MM.1S (cell line): ENCODE measurements around the gene ATP13A2.

Source experiments
- CTCF ChIP-seq: fragments of 300-600 bp; sonication (generic); IDR thresholded peaks from 2 replicates; pipeline ENCODE4 v1.5.1; 2016; ENCODE audit warnings: antibody characterized with exemption, low read length, mixed read lengths
- EZH2 ChIP-seq: fragments of 300-600 bp; sonication (generic); optimal IDR thresholded peaks from 2 replicates; pipeline ENCODE3; 2017; ENCODE audit warnings: low read depth, mild to moderate bottlenecking, antibody characterized with exemption, low read length, mixed read lengths
- EZH2phosphoT487 ChIP-seq: fragments of 300-600 bp; sonication (generic); IDR thresholded peaks from 2 replicates; pipeline ENCODE4 v1.6.1; 2018; ENCODE audit warnings: antibody characterized with exemption, low read length

- no peak for TF ChIP-seq CTCF
- TF ChIP-seq EZH2phosphoT487, result no peak
- TF ChIP-seq EZH2, result no peak
Measured at GRCh38 chr1:16946646-16947045, 65.1 kb downstream of the ATP13A2 start.
